Choroid plexus epithelial cell (primary cell): ENCODE measurements around the gene CFAP99.
A peak's percentile ranks its signal among the peaks of the same experiment; 100 is the strongest.

Source experiments
- DNase-seq: peaks from one replicate; pipeline ENCODE4 v3.0.0-alpha.2; 2010; ENCODE audit warnings: low read depth
- H3K4me3 ChIP-seq: 2 replicates; pipeline ENCODE4 v1.5.1; 2011; ENCODE audit warnings: low read depth, mild to moderate bottlenecking, control low read depth, low read length, moderate library complexity
- CTCF ChIP-seq: conservative IDR thresholded peaks from 2 replicates; pipeline ENCODE4 v1.5.1; 2011; ENCODE audit warnings: low read depth, mild to moderate bottlenecking, control low read depth, inconsistent platforms, low read length, moderate library complexity

CFAP99 gene

GRCh38 chr4:2417226-2417764 lies 1.5 kb upstream of the CFAP99 start:
- peak overlapping the region; percentile 54 for H3K4me3 ChIP-seq
- DNase-seq = no peak
- TF ChIP-seq CTCF = no peak

- H3K4me3 ChIP-seq = peak within 1 kb of the TSS; percentile 58
- no peak for TF ChIP-seq CTCF
- peak; percentile 31 for DNase-seq
Measured at GRCh38 chr4:2417765-2418649, 748 bp upstream of the CFAP99 start, which contains the start of gene ZFYVE28. Gene ZFYVE28 (minus strand): TSS chr4:2418645. CDS start chr4:2418323, 322 bp downstream.

- H3K4me3 ChIP-seq = no peak overlapping the region
- no peak for DNase-seq
- TF ChIP-seq CTCF = no peak
Measured at GRCh38 chr4:2419814-2420213, 1.1 kb downstream of the CFAP99 start.

- no peak for TF ChIP-seq CTCF
- DNase-seq = no peak
- H3K4me3 ChIP-seq = no peak overlapping the region
Measured at GRCh38 chr4:2421928-2422327, 3.2 kb downstream of the CFAP99 start.

- DNase-seq = no peak
- no peak for TF ChIP-seq CTCF
- H3K4me3 ChIP-seq = no peak overlapping the region
Measured at GRCh38 chr4:2423066-2423465, 4.3 kb downstream of the CFAP99 start.

- TF ChIP-seq CTCF = no peak
- DNase-seq = no peak
- H3K4me3 ChIP-seq = no peak overlapping the region
Measured at GRCh38 chr4:2423695-2424094, 4.9 kb downstream of the CFAP99 start.

- peak; percentile 45 for DNase-seq
- no peak for TF ChIP-seq CTCF
- no peak overlapping the region for H3K4me3 ChIP-seq
Measured at GRCh38 chr4:2424581-2424980, 5.8 kb downstream of the CFAP99 start.
